ENCODE results near the gene SPATA31A5.
"Not testable (repeated sequence)": the region's sequence is repeated elsewhere in the genome, so short reads cannot be mapped to it uniquely, and the experiment has no call there.

The SPATA31A5 gene

DNA sequence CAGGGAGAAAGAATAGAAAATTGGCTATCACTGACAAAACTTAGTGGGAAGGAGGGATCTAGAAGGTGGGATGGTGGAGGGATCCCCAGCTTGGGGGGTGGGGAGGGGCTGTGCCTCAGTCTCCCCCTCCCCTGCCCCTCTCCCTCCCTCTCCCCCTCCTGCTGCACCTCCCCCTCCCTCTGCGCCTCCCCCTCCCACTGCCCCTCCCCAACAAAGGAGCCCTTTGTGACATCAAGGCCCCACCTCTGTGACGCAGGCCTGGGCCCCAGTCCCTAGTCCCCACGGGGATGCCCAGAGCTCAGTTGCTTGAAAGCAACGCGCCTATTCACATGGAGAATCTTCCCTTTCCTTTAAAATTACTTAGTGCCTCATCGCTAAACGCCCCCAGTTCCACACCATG, at the start of gene SPATA31A5:
SPATA31A5 (plus strand) TSS at position 301 of the 400 bp plus-strand sequence; CDS start at position 330, 29 bp downstream.
- not testable (repeated sequence) for DNase-seq (ENCODE audit: low read depth)

DNA sequence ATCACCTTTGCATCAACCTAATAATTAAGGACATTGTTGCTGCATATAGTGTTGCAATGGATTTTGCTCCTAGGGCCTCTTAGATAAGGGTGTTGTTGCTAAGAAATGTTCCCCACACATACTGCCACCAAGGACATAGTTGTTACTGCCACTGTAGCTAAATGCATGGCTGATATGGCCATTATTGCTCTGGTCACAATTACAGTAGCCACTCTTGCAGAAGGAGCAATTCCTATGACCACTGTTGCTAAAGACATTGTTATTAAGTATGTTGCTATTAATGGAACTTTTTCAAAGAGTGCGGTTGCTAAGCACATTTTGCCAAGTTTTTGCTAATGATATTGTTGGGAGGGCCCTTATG, 48.8 kb downstream of the SPATA31A5 start:
- not testable (repeated sequence) for DNase-seq (ENCODE audit: low read depth)

DNA sequence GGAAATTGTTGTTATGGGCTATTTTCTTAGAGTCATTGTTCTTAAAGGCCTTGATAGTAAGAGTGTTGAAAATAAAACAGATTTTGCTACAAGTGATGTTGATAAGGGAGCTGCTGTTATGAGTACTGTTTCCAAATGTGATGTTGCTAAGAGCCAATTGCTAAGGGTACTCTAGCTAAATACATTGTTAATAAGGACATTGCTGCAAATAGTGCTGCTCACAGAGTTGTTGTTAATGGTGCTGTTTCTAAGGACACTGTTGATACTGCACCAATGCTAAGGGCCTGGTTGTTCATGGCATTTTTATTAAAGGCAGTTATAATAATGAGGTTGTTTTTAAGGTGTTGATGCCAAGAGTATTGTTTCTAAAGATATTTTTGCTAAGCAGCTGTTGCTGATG, 52.2 kb downstream of the SPATA31A5 start:
- DNase-seq (ENCODE audit: low read depth), result not testable (repeated sequence)
